PC-3 (cell line): ENCODE data around the gene TMEM59L. TPM values are rescaled to one million over a fixed set of nuclear protein-coding genes. Genes with fewer than 3 reads are reported as not detected.

ENCODE experiments used
- ATAC-seq: fragments of 200-7000 bp; cut with Tn5 transposase; 2 replicates; pipeline ENCODE4 v1.9.1; 2020; ENCODE audit warnings: mild to moderate bottlenecking, moderate library complexity
- BruUV-seq: library from RNA; stranded (reverse); fragments of 400-500 nt; replicated peaks from 2 replicates; lab custom pipeline; 2021; lab: Mats Ljungman, UMichigan
- CTCF ChIA-PET: fragments of 300-600 bp; sonication (Branson Sonifier 250); formaldehyde crosslinking; loops from one replicate; lab custom pipeline; 2022; ENCODE audit warnings: antibody characterized with exemption; lab: Charles Lee
- POLR2A ChIA-PET: fragments of 300-600 bp; sonication (Branson Sonifier 250); formaldehyde crosslinking; loops from one replicate; lab custom pipeline; 2022; ENCODE audit warnings: antibody characterized with exemption; ENCODE audit not compliant: unreplicated experiment; lab: Charles Lee
- DNase-seq: peaks from one replicate; pipeline ENCODE4 v3.0.0-alpha.2; 2015
- H2AFZ ChIP-seq: fragments of 300-600 bp; sonication (generic); 2 replicates; pipeline ENCODE4 v1.6.0; 2016; ENCODE audit warnings: antibody characterized with exemption, low read length
- H3F3A ChIP-seq: fragments of 300-600 bp; sonication (generic); one replicate; pipeline ENCODE4 v1.6.0; 2017; ENCODE audit warnings: antibody characterized with exemption, low read length, control low read depth, mild to moderate bottlenecking; ENCODE audit not compliant: unreplicated experiment
- H3K27ac ChIP-seq: fragments of 300-600 bp; sonication (generic); 2 replicates; pipeline ENCODE4 v1.5.1; 2016; ENCODE audit warnings: mild to moderate bottlenecking, low read length
- H3K27me3 ChIP-seq: fragments of 300-600 bp; sonication (generic); 2 replicates; pipeline ENCODE4 v1.6.1; 2016; ENCODE audit warnings: low read length, mixed read lengths
- H3K36me3 ChIP-seq: fragments of 300-600 bp; sonication (generic); 2 replicates; pipeline ENCODE4 v1.6.1; 2016; ENCODE audit warnings: low read depth, mixed run types, low read length, mixed read lengths
- H3K4me1 ChIP-seq: fragments of 300-600 bp; sonication (generic); 2 replicates; pipeline ENCODE4 v1.5.1; 2016; ENCODE audit warnings: low read length; ENCODE audit not compliant: insufficient read depth
- H3K4me2 ChIP-seq: fragments of 300-600 bp; sonication (generic); 2 replicates; pipeline ENCODE4 v1.6.0; 2016; ENCODE audit warnings: low read length
- H3K4me3 ChIP-seq: fragments of 300-600 bp; sonication (generic); 2 replicates; pipeline ENCODE4 v1.5.1; 2016; ENCODE audit warnings: mild to moderate bottlenecking, low read length, mixed read lengths
- H3K79me2 ChIP-seq: fragments of 300-600 bp; sonication (generic); 2 replicates; pipeline ENCODE4 v1.6.1; 2017; ENCODE audit warnings: low read length, mixed read lengths
- H3K9ac ChIP-seq: fragments of 300-600 bp; sonication (generic); 2 replicates; pipeline ENCODE4 v1.6.0; 2016; ENCODE audit warnings: mild to moderate bottlenecking, low read length
- H3K9me2 ChIP-seq: fragments of 300-600 bp; sonication (generic); replicated peaks from 2 replicates; pipeline ENCODE4 v1.6.1; 2016; ENCODE audit warnings: mixed run types, low read length, mixed read lengths
- H3K9me3 ChIP-seq: fragments of 300-600 bp; sonication (generic); 2 replicates; pipeline ENCODE4 v1.6.1; 2016; ENCODE audit warnings: low read length, mixed read lengths
- H4K20me1 ChIP-seq: fragments of 300-600 bp; sonication (generic); 2 replicates; pipeline ENCODE4 v1.6.1; 2016; ENCODE audit warnings: low read length, mixed read lengths
- CTCF ChIP-seq: fragments of 300-600 bp; sonication (generic); conservative IDR thresholded peaks from 2 replicates; pipeline ENCODE4 v1.5.1; 2017; ENCODE audit warnings: antibody characterized with exemption, low read depth, mild to moderate bottlenecking, low read length
- EZH2 ChIP-seq: fragments of 300-600 bp; sonication (generic); IDR thresholded peaks from one replicate; pipeline ENCODE4 v1.6.1; 2017; ENCODE audit warnings: antibody characterized with exemption, mild to moderate bottlenecking, low read length; ENCODE audit not compliant: unreplicated experiment
- EZH2phosphoT487 ChIP-seq: fragments of 300-600 bp; sonication (generic); IDR thresholded peaks from 2 replicates; pipeline ENCODE4 v1.6.1; 2018; ENCODE audit warnings: mild to moderate bottlenecking, antibody characterized with exemption, low read length, borderline replicate concordance
- intact Hi-C: fragments of 100-400 bp; cut with micrococcal nuclease; formaldehyde crosslinking; loops from 2 replicates; pipeline ENCODE4 v1.9.0; 2023
- total RNA-seq: library from RNA; depleted of rRNA; stranded (reverse); fragments of >200 nt; gene quantifications from 2 replicates; pipeline ENCODE4 v1.2.3, GENCODE V29; 2014

The TMEM59L gene
- total RNA-seq, 1 experiment from 2014 or later = 0.44 TPM

- DNase-seq = no peak
- no peaks in the 10 kb centered on the region for H3K9me3 ChIP-seq
- intact Hi-C loops = no loop called here
- H3K9me2 ChIP-seq = no peaks in the 10 kb centered on the region
- ChIA-PET CTCF (no interaction called here), POLR2A (no interaction called here)
- no peaks in the 10 kb centered on the region for H3K36me3 ChIP-seq
- H4K20me1 ChIP-seq = no peaks in the 10 kb centered on the region
- H3K4me1 ChIP-seq = no peaks in the 10 kb centered on the region
- H3K4me2 ChIP-seq = no peak overlapping the region
- TF ChIP-seq EZH2 = no peak
- no peak for TF ChIP-seq CTCF
- no peaks in the 10 kb centered on the region for H3K79me2 ChIP-seq
- no peaks in the 10 kb centered on the region for H3F3A ChIP-seq
- no peak overlapping the region for H3K27ac ChIP-seq
- no peak for ATAC-seq
- no peaks in the 10 kb centered on the region for H3K27me3 ChIP-seq
- no peak overlapping the region for H3K4me3 ChIP-seq
- no peak overlapping the region for H3K9ac ChIP-seq
- H2AFZ ChIP-seq = no peak overlapping the region
- no TSS peak for BruUV-seq
These were observed 54.1 kb downstream of the TMEM59L start for GRCh38 chr19:18666784-18667183.

- CTCF ChIA-PET = no interaction called here
- no peaks in the 10 kb centered on the region for H4K20me1 ChIP-seq
- H3K79me2 ChIP-seq = no peaks in the 10 kb centered on the region
- H3K4me2 ChIP-seq = no peak overlapping the region
- ATAC-seq (no peak), DNase-seq (no peak)
- no peaks in the 10 kb centered on the region for H3K36me3 ChIP-seq
- no peaks in the 10 kb centered on the region for H3K9me3 ChIP-seq
- H3K9ac ChIP-seq = no peak overlapping the region
- H2AFZ ChIP-seq = no peak overlapping the region
- TF ChIP-seq CTCF = no peak
- no peak for TF ChIP-seq EZH2
- TF ChIP-seq EZH2phosphoT487 = no peak
- H3K4me1 ChIP-seq = no peaks in the 10 kb centered on the region
- intact Hi-C loops = no loop called here
- BruUV-seq = no TSS peak
- no peaks in the 10 kb centered on the region for H3K9me2 ChIP-seq
- no peak overlapping the region for H3K4me3 ChIP-seq
- no peak overlapping the region for H3K27ac ChIP-seq
- H3K27me3 ChIP-seq = no peaks in the 10 kb centered on the region
- H3F3A ChIP-seq = no peaks in the 10 kb centered on the region
- POLR2A ChIA-PET = no interaction called here
These were observed 55.0 kb downstream of the TMEM59L start for GRCh38 chr19:18667531-18668251.

- H3K36me3 ChIP-seq = no peaks in the 10 kb centered on the region
- no peaks in the 10 kb centered on the region for H4K20me1 ChIP-seq
- POLR2A ChIA-PET = no interaction called here
- H3K4me2 ChIP-seq = no peak overlapping the region
- H3K27ac ChIP-seq = no peak overlapping the region
- H3K9me3 ChIP-seq = no peaks in the 10 kb centered on the region
- TF ChIP-seq EZH2 (no peak), EZH2phosphoT487 (no peak), CTCF (no peak)
- H3K9me2 ChIP-seq = no peaks in the 10 kb centered on the region
- no peak for ATAC-seq
- no peak overlapping the region for H3K4me3 ChIP-seq
- H3K9ac ChIP-seq = no peak overlapping the region
- CTCF ChIA-PET = no interaction called here
- DNase-seq = no peak
- no peaks in the 10 kb centered on the region for H3K27me3 ChIP-seq
- no TSS peak for BruUV-seq
- no peak overlapping the region for H2AFZ ChIP-seq
- H3K4me1 ChIP-seq = no peaks in the 10 kb centered on the region
- no peaks in the 10 kb centered on the region for H3K79me2 ChIP-seq
- intact Hi-C loops = no loop called here
- no peaks in the 10 kb centered on the region for H3F3A ChIP-seq
These were observed 55.6 kb downstream of the TMEM59L start for GRCh38 chr19:18668252-18668631.
